GM18858 (cell line): ENCODE measurements around the gene MGME1.

Experiments used
- ATAC-seq: cut with Tn5 transposase; IDR thresholded peaks from one replicate; pipeline ENCODE4 v1.9.1; 2021; ENCODE audit not compliant: unreplicated experiment

Gene MGME1, protein sequence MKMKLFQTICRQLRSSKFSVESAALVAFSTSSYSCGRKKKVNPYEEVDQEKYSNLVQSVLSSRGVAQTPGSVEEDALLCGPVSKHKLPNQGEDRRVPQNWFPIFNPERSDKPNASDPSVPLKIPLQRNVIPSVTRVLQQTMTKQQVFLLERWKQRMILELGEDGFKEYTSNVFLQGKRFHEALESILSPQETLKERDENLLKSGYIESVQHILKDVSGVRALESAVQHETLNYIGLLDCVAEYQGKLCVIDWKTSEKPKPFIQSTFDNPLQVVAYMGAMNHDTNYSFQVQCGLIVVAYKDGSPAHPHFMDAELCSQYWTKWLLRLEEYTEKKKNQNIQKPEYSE

GRCh38 chr20:17968366-17969277 is at the start of gene MGME1, which contains the start of gene SNX5:
TSS of gene MGME1 (plus strand) at chr20:17969018. CDS start at chr20:17969860, 842 bp downstream.
TSS of gene SNX5 (minus strand) at chr20:17968794. CDS start at chr20:17968425, 369 bp downstream.
- ATAC-seq = peak; percentile 55

- no peak for ATAC-seq
These were observed 49.7 kb upstream of the MGME1 start for GRCh38 chr20:17919149-17919548.

DNA sequence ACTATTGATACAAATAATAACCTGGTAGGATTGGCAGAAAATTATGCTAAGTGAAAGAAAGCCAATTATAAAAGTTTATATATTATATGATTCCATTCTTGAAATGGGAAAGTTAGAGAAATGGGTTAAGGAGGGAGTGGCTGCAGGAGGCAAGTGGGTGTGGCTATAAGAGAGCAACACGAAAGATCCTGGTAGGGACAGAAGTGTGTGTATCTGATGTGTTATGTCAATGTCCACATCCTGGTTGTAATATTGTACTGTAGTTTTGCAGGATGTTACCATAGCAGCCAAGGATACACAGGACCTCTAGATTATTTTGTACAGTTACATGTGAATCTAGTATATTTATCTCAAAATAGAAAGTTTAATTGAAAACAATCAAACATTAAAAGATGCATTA is 47.0 kb upstream of the MGME1 start:
- ATAC-seq = no peak

DNA sequence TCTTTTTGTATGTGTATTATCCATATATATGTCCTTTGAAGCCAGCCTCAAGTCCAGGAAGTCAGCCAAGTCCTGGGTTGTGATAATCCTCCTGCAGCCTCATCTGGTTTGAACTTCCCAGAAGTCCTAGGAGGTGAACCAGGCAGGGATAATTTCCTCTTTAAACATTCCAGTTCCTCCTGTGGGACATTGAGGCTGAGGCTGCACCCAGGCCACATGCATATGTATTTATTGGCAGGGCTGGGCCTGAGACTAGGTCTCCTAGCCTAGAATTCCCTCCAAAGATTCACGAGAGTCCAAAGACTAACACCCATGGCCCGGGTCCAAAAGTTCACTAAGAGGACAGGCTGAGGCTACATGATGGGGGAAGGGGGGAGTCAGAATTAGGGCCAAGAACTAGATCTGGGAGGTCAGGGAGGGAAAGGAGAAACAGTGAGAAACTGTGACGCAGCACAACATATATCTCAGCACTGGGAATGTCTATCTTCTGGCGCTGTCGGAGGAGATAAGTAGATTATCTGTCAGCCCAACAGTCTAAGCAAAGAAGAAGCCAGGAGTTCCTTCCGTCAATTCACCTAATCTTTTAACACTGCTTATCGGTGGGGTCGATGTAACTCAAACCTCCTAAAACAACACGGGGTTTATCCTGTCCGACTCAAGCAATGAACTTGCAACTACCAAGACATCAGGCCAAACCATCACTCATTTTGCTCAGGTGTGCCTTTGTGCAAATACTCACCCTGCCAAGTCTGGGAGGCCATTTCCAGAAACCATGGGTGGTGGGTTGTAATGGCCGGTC is 43.5 kb upstream of the MGME1 start:
- ATAC-seq = no peak

DNA sequence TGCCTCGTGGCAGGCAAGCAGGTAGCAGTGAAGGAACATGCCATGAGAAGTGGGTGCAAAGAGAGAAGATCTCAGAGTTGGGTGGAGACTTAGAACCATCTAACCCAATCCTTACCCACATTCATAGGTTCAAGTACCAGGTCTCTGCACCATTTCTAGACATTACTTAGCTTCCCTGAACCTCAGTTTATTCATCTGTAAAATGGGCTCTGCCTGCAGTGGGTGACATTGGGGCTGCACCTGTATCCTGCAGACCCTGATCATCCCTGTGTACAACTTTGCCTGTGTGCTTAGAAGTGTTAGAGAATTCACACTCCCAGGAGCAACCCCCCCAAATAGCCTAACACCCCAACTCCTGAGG is 42.9 kb upstream of the MGME1 start:
- ATAC-seq = no peak

GRCh38 chr20:17928211-17928611 is 40.6 kb upstream of the MGME1 start:
- no peak for ATAC-seq

GRCh38 chr20:17928633-17929311 is 40.0 kb upstream of the MGME1 start:
- no peak for ATAC-seq

GRCh38 chr20:17931513-17931912 is 37.3 kb upstream of the MGME1 start:
- no peak for ATAC-seq

GRCh38 chr20:17932396-17932795 is 36.4 kb upstream of the MGME1 start:
- no peak for ATAC-seq

GRCh38 chr20:17933121-17933520 is 35.7 kb upstream of the MGME1 start:
- no peak for ATAC-seq

GRCh38 chr20:17933711-17934110 is 35.1 kb upstream of the MGME1 start:
- ATAC-seq = no peak

DNA sequence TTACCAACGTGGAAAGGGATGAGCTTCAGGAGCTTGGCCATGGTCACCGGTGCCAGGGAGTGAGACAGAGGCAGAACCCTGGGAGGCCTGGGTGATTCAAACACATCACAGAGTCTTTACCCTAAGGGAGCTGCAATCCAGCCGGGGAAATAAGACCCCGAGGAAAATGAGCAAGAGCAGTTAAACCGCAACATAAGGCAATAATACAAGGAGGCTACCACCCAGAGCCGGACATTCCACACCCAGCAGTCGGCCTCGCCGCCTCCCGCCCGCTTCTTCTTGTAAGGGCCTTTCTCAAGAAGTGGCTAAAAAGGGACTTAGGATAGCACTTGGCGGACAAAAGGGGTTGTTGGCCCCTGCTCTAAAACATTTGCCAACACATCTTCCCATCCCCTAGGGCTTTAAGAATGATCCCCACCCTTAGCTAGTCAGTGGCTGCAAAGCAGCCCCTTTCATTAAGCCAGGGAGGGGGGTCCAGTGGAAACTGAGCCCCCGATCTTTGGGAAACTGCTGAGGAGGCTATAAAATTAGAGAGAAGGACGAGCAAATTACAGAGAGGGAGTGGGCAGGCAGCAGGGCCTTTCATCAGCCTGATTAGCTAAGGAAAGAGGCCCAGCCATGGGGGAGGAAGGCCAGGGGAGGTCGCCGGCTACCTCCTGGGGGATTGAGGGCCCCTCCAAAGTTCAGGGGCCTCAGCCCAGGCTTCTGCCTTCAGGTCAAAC is 34.5 kb upstream of the MGME1 start:
- ATAC-seq = no peak

GRCh38 chr20:17935186-17935585 is 33.6 kb upstream of the MGME1 start:
- no peak for ATAC-seq

GRCh38 chr20:17935761-17936160 is 33.1 kb upstream of the MGME1 start:
- ATAC-seq = no peak

GRCh38 chr20:17936286-17936760 is 32.5 kb upstream of the MGME1 start:
- no peak for ATAC-seq

DNA sequence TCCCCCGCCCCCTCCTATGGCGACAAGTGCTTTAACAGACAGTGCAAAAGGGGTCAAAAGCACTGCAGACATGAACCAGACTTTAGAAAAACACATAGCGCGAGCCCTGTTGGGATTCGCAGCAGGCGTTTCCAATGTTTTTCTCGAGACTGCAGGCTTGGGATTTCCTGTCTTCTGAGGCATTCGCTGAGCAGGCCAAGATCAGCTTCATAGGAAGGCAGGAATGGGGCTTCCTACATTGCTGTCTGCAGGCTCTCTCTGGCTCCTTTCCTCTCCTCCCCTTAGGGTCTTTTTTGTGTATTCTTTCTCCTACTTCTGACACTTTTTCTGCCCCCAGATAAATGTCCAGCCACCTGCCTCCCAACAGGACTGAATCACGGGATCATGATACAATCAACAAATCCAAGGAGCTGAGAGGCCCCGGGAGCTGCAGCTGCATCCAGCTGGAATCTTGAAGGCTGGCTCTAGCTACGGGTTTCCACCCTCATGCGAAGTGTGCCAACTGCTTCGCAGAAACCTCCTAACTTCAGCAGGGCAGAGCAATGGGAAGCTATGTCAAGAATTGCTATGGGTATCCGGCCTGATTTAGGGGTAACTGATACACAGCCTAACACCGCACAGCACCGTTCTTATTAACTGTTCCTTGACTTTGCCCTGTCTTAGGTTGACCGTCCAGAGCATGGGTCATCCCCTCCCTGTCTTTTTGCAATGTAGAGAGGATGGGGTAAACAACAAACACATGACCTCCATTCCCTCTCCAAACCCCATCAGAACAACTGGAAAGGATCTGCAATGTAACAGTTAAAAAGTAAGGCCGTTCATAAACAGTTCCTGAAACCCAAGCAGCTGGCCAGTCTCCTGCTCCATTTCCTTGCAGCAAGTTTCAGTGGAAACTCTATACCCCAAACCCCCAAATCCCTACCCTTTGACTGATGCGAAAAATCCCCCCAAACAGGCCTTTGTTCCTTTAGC is 31.8 kb upstream of the MGME1 start:
- ATAC-seq = no peak

DNA sequence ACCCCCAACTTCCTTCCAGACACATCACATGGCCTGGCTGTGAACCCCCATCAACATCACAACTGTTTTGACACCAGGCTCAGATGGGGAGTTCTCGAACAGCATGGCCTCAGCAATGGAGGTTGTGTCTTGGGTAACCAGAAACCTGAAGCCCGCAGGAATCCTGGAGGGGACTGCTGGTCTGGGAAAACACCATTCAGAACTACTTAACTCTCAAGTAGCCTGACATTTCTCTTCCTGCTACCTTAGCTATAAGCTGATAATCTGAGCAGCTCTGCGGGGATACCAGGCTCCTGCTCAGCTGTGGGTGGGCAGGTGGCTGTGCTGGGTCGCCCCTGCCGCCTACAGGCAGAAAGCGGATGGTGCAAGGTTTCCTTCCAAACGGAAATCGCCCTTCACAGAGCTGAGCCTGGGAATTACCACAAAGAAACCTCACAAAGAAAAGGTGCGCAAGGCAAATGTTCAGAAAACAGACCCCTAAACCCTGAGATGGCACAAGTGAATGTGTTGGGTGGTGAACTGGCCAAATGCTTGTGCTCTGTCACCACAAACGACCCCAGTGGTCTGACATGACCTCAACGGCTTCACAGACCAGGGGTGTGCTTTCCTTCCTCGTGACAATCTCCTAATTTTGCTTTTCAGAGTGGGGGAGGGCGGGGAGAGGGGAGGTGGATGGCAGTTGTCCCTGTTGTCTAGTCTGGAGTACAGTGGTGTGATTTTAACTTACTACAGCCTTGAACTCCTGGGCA is 29.8 kb upstream of the MGME1 start:
- ATAC-seq = peak; percentile 70

GRCh38 chr20:17939622-17940223 is 29.1 kb upstream of the MGME1 start:
- ATAC-seq = no peak
